GM03348 (cell line): ENCODE data around the gene DLG5.
A peak's percentile ranks its signal among the peaks of the same experiment; 100 is the strongest.

Source experiments
- DNase-seq: peaks from one replicate; pipeline ENCODE4 v3.0.0; 2012; ENCODE audit warnings: low spot score

DLG5 gene

GRCh38 chr10:77912576-77912975 lies 14.0 kb downstream of the DLG5 start:
- DNase-seq = no peak

GRCh38 chr10:77911535-77912123 lies 14.9 kb downstream of the DLG5 start:
- no peak for DNase-seq

GRCh38 chr10:77910524-77911145 lies 15.9 kb downstream of the DLG5 start:
- no peak for DNase-seq

GRCh38 chr10:77909749-77910375 lies 16.7 kb downstream of the DLG5 start:
- peak; percentile 44 for DNase-seq

GRCh38 chr10:77909021-77909748 lies 17.4 kb downstream of the DLG5 start:
- no peak for DNase-seq

GRCh38 chr10:77907900-77908717 lies 18.4 kb downstream of the DLG5 start:
- DNase-seq = no peak

- DNase-seq = no peak
These were observed 19.1 kb downstream of the DLG5 start for GRCh38 chr10:77907462-77907861.

GRCh38 chr10:77906951-77907421 lies 19.6 kb downstream of the DLG5 start:
- no peak for DNase-seq

GRCh38 chr10:77905781-77906180 lies 20.8 kb downstream of the DLG5 start:
- DNase-seq = no peak

GRCh38 chr10:77905086-77905748 lies 21.3 kb downstream of the DLG5 start:
- DNase-seq = no peak

GRCh38 chr10:77904100-77904840 lies 22.3 kb downstream of the DLG5 start:
- no peak for DNase-seq

GRCh38 chr10:77902159-77902558 lies 24.4 kb downstream of the DLG5 start:
- no peak for DNase-seq

- no peak for DNase-seq
These were observed 24.8 kb downstream of the DLG5 start for GRCh38 chr10:77901743-77902142.

- DNase-seq = no peak
These were observed 26.9 kb downstream of the DLG5 start for GRCh38 chr10:77899690-77900089.

- peak; percentile 88 for DNase-seq
These were observed 27.5 kb downstream of the DLG5 start for GRCh38 chr10:77899080-77899477.

- DNase-seq = peak; percentile 24
These were observed 28.1 kb downstream of the DLG5 start for GRCh38 chr10:77898323-77899079.

GRCh38 chr10:77896058-77896457 lies 30.5 kb downstream of the DLG5 start:
- no peak for DNase-seq

GRCh38 chr10:77894058-77894457 lies 32.5 kb downstream of the DLG5 start:
- DNase-seq = no peak

GRCh38 chr10:77893386-77893785 lies 33.2 kb downstream of the DLG5 start:
- no peak for DNase-seq

GRCh38 chr10:77892761-77893160 lies 33.8 kb downstream of the DLG5 start:
- DNase-seq = no peak
